ENCODE data around the gene PCDHGB5. TPM values are rescaled to one million over a fixed set of nuclear protein-coding genes. Genes with fewer than 3 reads are reported as not detected.
"Not testable (repeated sequence)": the region's sequence is repeated elsewhere in the genome, so short reads cannot be mapped to it uniquely, and the experiment has no call there.

The PCDHGB5 gene
- total RNA-seq, 1 donor from 2014 or later = 2.7 TPM

- Mint-ChIP-seq H3K27me3 (peaks cover 43% of the 10 kb centered on the region), H3K27ac (no peak overlapping the region), H3K36me3 (ENCODE audit: low read depth) (no peaks in the 10 kb centered on the region), H3K9me3 (peaks cover 17% of the 10 kb centered on the region), H3K4me3 (no peak overlapping the region), H3K4me1 (peaks cover 7% of the 10 kb centered on the region)
- no peak for ATAC-seq (ENCODE audit: low read depth)
- intact Hi-C loops (cut with micrococcal nuclease) = loop anchor here (5.0 kb wide), 1 partner anchor 40 kb away; the partner anchor contains the start of gene PCDHGA10
- DNase-seq = no peak
- ChIA-PET CTCF (interaction anchor here (2.8 kb wide), 1 partner anchor 192 kb away, joined by 23 read pairs; no protein-coding TSS in a partner anchor), POLR2A (no interaction called here)
- no peak for TF ChIP-seq CTCF (IDR thresholded peaks at IDR 0.05)
Observed at GRCh38 chr5:141371572-141372475, 25.9 kb upstream of the PCDHGB5 start.

- peaks cover 22% of the 10 kb centered on the region for H3K9me3 Mint-ChIP-seq
- no peaks in the 10 kb centered on the region for H3K36me3 Mint-ChIP-seq (ENCODE audit: low read depth)
- no peak for DNase-seq
- H3K4me1 Mint-ChIP-seq = peaks cover 7% of the 10 kb centered on the region
- intact Hi-C loops (cut with micrococcal nuclease) = loop anchor here (1.0 to 5.0 kb wide), 2 partner anchors 39 to 185 kb away; partner anchors contain the start of gene PCDHGA10
- H3K27me3 Mint-ChIP-seq = peaks cover 37% of the 10 kb centered on the region
- CTCF ChIA-PET = interaction anchor here (1.3 kb wide), 1 partner anchor 24 kb away, joined by 3 read pairs; the partner anchor contains the start of gene PCDHGB5
- peak within 1 kb of the TSS; percentile 12 for H3K4me3 Mint-ChIP-seq
- H3K27ac Mint-ChIP-seq = no peak within 1 kb of the TSS
- no peak for TF ChIP-seq CTCF (IDR thresholded peaks at IDR 0.05)
- no peak for ATAC-seq (ENCODE audit: low read depth)
- POLR2A ChIA-PET = no interaction called here
Observed at GRCh38 chr5:141373673-141374317, 24.0 kb upstream of the PCDHGB5 start, which contains the start of gene PCDHGA6. PCDHGA6 (plus strand) TSS chr5:141373891; CDS start chr5:141374084, 193 bp downstream.

- H3K4me3 Mint-ChIP-seq = no peak overlapping the region
- intact Hi-C loops (cut with micrococcal nuclease) = loop anchor here (5.0 kb wide), 1 partner anchor 38 kb away; the partner anchor contains the start of gene PCDHGA10
- ChIA-PET CTCF (interaction anchor here (1.3 kb wide), 1 partner anchor 23 kb away, joined by 3 read pairs; the partner anchor contains the start of gene PCDHGB5), POLR2A (no interaction called here)
- peaks cover 24% of the 10 kb centered on the region for H3K9me3 Mint-ChIP-seq
- no peaks in the 10 kb centered on the region for H3K36me3 Mint-ChIP-seq (ENCODE audit: low read depth)
- DNase-seq (no peak), ATAC-seq (ENCODE audit: low read depth) (no peak)
- H3K27me3 Mint-ChIP-seq = peaks cover 31% of the 10 kb centered on the region
- TF ChIP-seq CTCF (IDR thresholded peaks at IDR 0.05) = no peak
- no peak overlapping the region for H3K27ac Mint-ChIP-seq
- H3K4me1 Mint-ChIP-seq = peaks cover 7% of the 10 kb centered on the region
Observed at GRCh38 chr5:141374627-141375026, 23.1 kb upstream of the PCDHGB5 start.

- CTCF ChIA-PET; ATAC-seq (ENCODE audit: low read depth); DNase-seq; H3K4me1 Mint-ChIP-seq; intact Hi-C loops (cut with micrococcal nuclease); H3K27ac Mint-ChIP-seq; POLR2A ChIA-PET; H3K4me3 Mint-ChIP-seq; H3K36me3 Mint-ChIP-seq (ENCODE audit: low read depth): not testable (repeated sequence)
- Mint-ChIP-seq H3K9me3 (peaks cover 24% of the 10 kb centered on the region), H3K27me3 (peaks cover 28% of the 10 kb centered on the region)
Observed at GRCh38 chr5:141375444-141376155, 22.1 kb upstream of the PCDHGB5 start.

GRCh38 chr5:141382469-141383294 is 15.1 kb upstream of the PCDHGB5 start, which contains the start of gene PCDHGA7:
PCDHGA7 (plus strand) TSS chr5:141382742; CDS start chr5:141382900, 158 bp downstream.
- Mint-ChIP-seq H3K4me3 (peak within 1 kb of the TSS; percentile 76), H3K27ac (no peak within 1 kb of the TSS), H3K27me3 (peaks cover 51% of the 10 kb centered on the region), H3K9me3 (peaks cover 15% of the 10 kb centered on the region), H3K4me1 (no peaks in the 10 kb centered on the region), H3K36me3 (ENCODE audit: low read depth) (peaks cover 2% of the 10 kb centered on the region)
- no peak for TF ChIP-seq CTCF (IDR thresholded peaks at IDR 0.05)
- intact Hi-C loops (cut with micrococcal nuclease) = no loop called here
- CTCF ChIA-PET = no interaction called here
- ATAC-seq (ENCODE audit: low read depth) (no peak), DNase-seq (no peak)
- POLR2A ChIA-PET = no interaction called here

Measured in activated B cell treated with CpG ODN at 0.5 μM for 24 hours (primary cell).